Spleen (tissue), 11 donors: ENCODE results near the gene PBRM1. TPM values are rescaled to one million over a fixed set of nuclear protein-coding genes. Genes with fewer than 3 reads are reported as not detected.

Experiments
- DNase-seq: peaks from one replicate; pipeline ENCODE4 v3.0.0-alpha.2; 2020
- H3K27ac ChIP-seq, 8 donors: fragments of 200-600 bp; sonication (generic) in 7 of 8; 1 replicate in 4 of 8; 2 replicates in 4 of 8; pipeline versions ENCODE4 v1.5.0 to v1.8.0; 2016 to 2021; ENCODE audit warnings: inconsistent platforms in 4 of 8, mild to moderate bottlenecking in 4 of 8, moderate library complexity in 1 of 8
- H3K27me3 ChIP-seq, 7 donors: fragments of 200-600 bp; sonication (generic) in 6 of 7; replicated peaks in 1 of 7; 1 replicate in 4 of 7; 2 replicates in 3 of 7; pipeline versions ENCODE4 v1.5.0 to v1.8.0; 2016 to 2021; ENCODE audit warnings: inconsistent platforms in 3 of 7, mild to moderate bottlenecking in 1 of 7
- H3K36me3 ChIP-seq, 6 donors: fragments of 200-600 bp; sonication (generic) in 5 of 6; 1 replicate in 4 of 6; 2 replicates in 2 of 6; pipeline versions ENCODE4 v1.5.0 to v1.8.0; 2016 to 2021; ENCODE audit warnings: inconsistent platforms in 2 of 6
- H3K4me1 ChIP-seq, 6 donors: fragments of 200-600 bp; sonication (generic) in 5 of 6; 1 replicate in 3 of 6; 2 replicates in 3 of 6; pipeline versions ENCODE4 v1.5.0 to v1.8.0; 2016 to 2021; ENCODE audit warnings: inconsistent platforms in 3 of 6
- H3K4me3 ChIP-seq, 8 donors: fragments of 200-600 bp; sonication (generic) in 7 of 8; 1 replicate in 4 of 8; 2 replicates in 4 of 8; pipeline versions ENCODE4 v1.5.0 to v1.8.0; 2016 to 2021; ENCODE audit warnings: inconsistent platforms in 4 of 8, mild to moderate bottlenecking in 4 of 8, moderate library complexity in 2 of 8
- H3K9me3 ChIP-seq, 8 donors: fragments of 200-600 bp; sonication (generic) in 7 of 8; 1 replicate in 4 of 8; 2 replicates in 4 of 8; pipeline versions ENCODE4 v1.5.0 to v1.8.0; 2016 to 2021; ENCODE audit warnings: inconsistent platforms in 4 of 8
- CTCF ChIP-seq, 11 experiments: fragments of 200-600 bp in 7 of 11; fragments of 450-650 bp in 4 of 11; sonication (generic) in 4 of 11; IDR thresholded peaks in 8 of 11; conservative IDR thresholded peaks in 3 of 11; 1 replicate in 7 of 11; 2 replicates in 4 of 11; pipeline versions ENCODE4 v1.4.0 to v1.8.0; 2016 to 2021; ENCODE audit warnings: antibody characterized with exemption in 11 of 11, inconsistent platforms in 4 of 11, mild to moderate bottlenecking in 1 of 11
- POLR2A ChIP-seq, 3 donors: fragments of 450-650 bp; IDR thresholded peaks; one replicate each; pipeline ENCODE4 v1.5.1; 2017; ENCODE audit warnings: antibody characterized with exemption in 3 of 3, mild to moderate bottlenecking in 1 of 3
- POLR2AphosphoS5 ChIP-seq, 3 donors: sonication (generic); formaldehyde crosslinking; IDR thresholded peaks; one replicate each; pipeline ENCODE4 v1.5.1; 2017; ENCODE audit warnings: antibody characterized with exemption in 3 of 3
- WGBS, 5 donors: extraction: QIAGEN DNeasy Blood & Tissue Kit in 3 of 5; methylation state at CpG; one replicate each; pipeline versions ENCODE4 v1.1.5 to v1.1.7; 2013 to 2018; 5-methylcytosine and 5-hydroxymethylcytosine counted together
- intact Hi-C: fragments of 100-400 bp; cut with DNase I; formaldehyde crosslinking; loops from one replicate; pipeline ENCODE4 v1.15.0; 2023; ENCODE audit warnings: low total_unique reads
- polyA plus RNA-seq, 3 donors: library from polyadenylated mRNA; stranded (reverse); fragments of 200-250 nt; gene quantifications; one replicate each; pipeline ENCODE4 v1.2.1, GENCODE V29; 2013
- total RNA-seq, 7 donors: library from RNA; depleted of rRNA in 3 of 7; stranded (reverse); fragments of >200 nt in 3 of 7; fragmentation: NEBNext Ultra II Directional in 4 of 7; extraction: Animal tissue kit (Norgen Biotek cat#: 25700) in 4 of 7; gene quantifications; one replicate each; pipeline versions ENCODE4 v1.1.0 to v1.2.1, GENCODE V29; 2016 to 2021
- donor health status: healthy with polysubstance abuse.
- donor health status: DM: no; HTN: no; CAD: no; lungs with moderate emphysema.
- donor health status: DM: no; HTN: no; CAD: no.
- donor health status: Bipolar disorder and iron deficiency.
- donor health status: healthy.
- donor health status: DM: no; HTN: no; CAD: no.
- donor health status: DM: yes; HTN: yes; CAD: no.

The PBRM1 gene
- total and polyA plus RNA-seq, 10 donors: 5.7 to 125 (median 69.5) TPM

- H3K27me3 ChIP-seq: no peaks in the 10 kb centered on the region
- H3K4me3 ChIP-seq: no peak overlapping the region
- 86 to 92% (median 90%) methylated on average over 9 of the region's 9 CpGs for WGBS, 5 donors
- H3K4me1 ChIP-seq: peaks cover 0 to 19% (median 6%) of the 10 kb centered on the region in 6 donors
- H3K36me3 ChIP-seq: peaks cover 6 to 98% (median 72%) of the 10 kb centered on the region in 6 donors
- intact Hi-C loops: no loop called here
- TF ChIP-seq POLR2AphosphoS5 (IDR thresholded peaks at IDR 0.05) (no peak), POLR2A (IDR thresholded peaks at IDR 0.05) (no peak), CTCF (IDR thresholded peaks at IDR 0.05 in 8 of 11, conservative IDR thresholded peaks at IDR 0.05 in 3 of 11) (no peak)
- H3K9me3 ChIP-seq: no peaks in the 10 kb centered on the region
- no peak for DNase-seq
- no peak overlapping the region for H3K27ac ChIP-seq
Observed at GRCh38 chr3:52557011-52557960, 128.4 kb downstream of the PBRM1 start.

GRCh38 chr3:52555056-52555455, 130.7 kb downstream of the PBRM1 start:
- intact Hi-C loops: no loop called here
- Histone ChIP-seq H3K27me3 (no peaks in the 10 kb centered on the region), H3K4me1 (peaks cover 0 to 8% (median 0%) of the 10 kb centered on the region in 6 donors), H3K4me3 (no peak overlapping the region), H3K9me3 (no peaks in the 10 kb centered on the region), H3K36me3 (peaks cover 6 to 98% (median 71%) of the 10 kb centered on the region in 6 donors), H3K27ac (no peak overlapping the region)
- DNase-seq: no peak
- 88 to 100% (median 97%) methylated on average over 1 of the region's 1 CpG for WGBS, 5 donors
- no peak for TF ChIP-seq POLR2AphosphoS5 (IDR thresholded peaks at IDR 0.05)
- no peak for TF ChIP-seq POLR2A (IDR thresholded peaks at IDR 0.05)

- H3K36me3 ChIP-seq: peaks cover 6 to 98% (median 71%) of the 10 kb centered on the region in 6 donors
- no peak overlapping the region for H3K27ac ChIP-seq
- WGBS, 5 donors: 87 to 97% (median 96%) methylated on average over 5 of the region's 5 CpGs
- peaks cover 0 to 8% (median 0%) of the 10 kb centered on the region in 6 donors for H3K4me1 ChIP-seq
- TF ChIP-seq CTCF (IDR thresholded peaks at IDR 0.05 in 8 of 11, conservative IDR thresholded peaks at IDR 0.05 in 3 of 11) (no peak), POLR2A (IDR thresholded peaks at IDR 0.05) (no peak), POLR2AphosphoS5 (IDR thresholded peaks at IDR 0.05) (no peak)
- no peak for DNase-seq
- H3K4me3 ChIP-seq: no peak overlapping the region
- H3K9me3 ChIP-seq: no peaks in the 10 kb centered on the region
- intact Hi-C loops: no loop called here
- no peaks in the 10 kb centered on the region for H3K27me3 ChIP-seq
Observed at GRCh38 chr3:52554026-52554755, 131.5 kb downstream of the PBRM1 start.

GRCh38 chr3:52552089-52552488, 133.6 kb downstream of the PBRM1 start:
- Histone ChIP-seq H3K4me1 (peaks cover 0 to 8% (median 0%) of the 10 kb centered on the region in 6 donors), H3K27me3 (no peaks in the 10 kb centered on the region), H3K27ac (no peak overlapping the region), H3K4me3 (no peak overlapping the region), H3K9me3 (no peaks in the 10 kb centered on the region), H3K36me3 (peaks cover 3 to 98% (median 68%) of the 10 kb centered on the region in 6 donors)
- DNase-seq: no peak
- no peak for TF ChIP-seq POLR2A (IDR thresholded peaks at IDR 0.05)
- intact Hi-C loops: no loop called here
- 81 to 88% (median 85%) methylated on average over 3 of the region's 3 CpGs for WGBS, 5 donors

- Histone ChIP-seq H3K9me3 (no peaks in the 10 kb centered on the region), H3K4me1 (no peaks in the 10 kb centered on the region), H3K27ac (no peak overlapping the region), H3K27me3 (no peaks in the 10 kb centered on the region), H3K4me3 (no peak overlapping the region), H3K36me3 (peaks cover 3 to 99% (median 73%) of the 10 kb centered on the region in 6 donors)
- DNase-seq: no peak
- TF ChIP-seq POLR2AphosphoS5 (IDR thresholded peaks at IDR 0.05) (no peak), CTCF (IDR thresholded peaks at IDR 0.05 in 8 of 11, conservative IDR thresholded peaks at IDR 0.05 in 3 of 11) (no peak), POLR2A (IDR thresholded peaks at IDR 0.05) (no peak)
- intact Hi-C loops: no loop called here
Observed at GRCh38 chr3:52551118-52551517, 134.6 kb downstream of the PBRM1 start.
